Left lung (tissue), 10 donors: Measurements from ENCODE around the gene MRPL33. TPM values are rescaled to one million over a fixed set of nuclear protein-coding genes. Genes with fewer than 3 reads are reported as not detected.

ENCODE experiments used
- ATAC-seq: fragments of 200-7000 bp; cut with Tn5 transposase; one replicate; pipeline ENCODE4 v1.9.1; 2020; ENCODE audit warnings: moderate library complexity
- DNase-seq, 4 donors: peaks; one replicate each; pipeline ENCODE4 v3.0.0-alpha.2; 2013 to 2020
- H3K27ac ChIP-seq, 2 donors: fragments of 200-600 bp; sonication (generic) in 1 of 2; one replicate each; pipeline versions ENCODE4 v1.5.0 to v1.8.0; 2020 to 2021
- H3K27me3 ChIP-seq, 2 donors: fragments of 200-600 bp; sonication (generic) in 1 of 2; one replicate each; pipeline versions ENCODE4 v1.5.0 to v1.8.0; 2020 to 2021
- H3K36me3 ChIP-seq, 2 donors: fragments of 200-600 bp; sonication (generic) in 1 of 2; one replicate each; pipeline versions ENCODE4 v1.5.0 to v1.8.0; 2020 to 2021
- H3K4me1 ChIP-seq, 2 donors: fragments of 200-600 bp; one replicate each; pipeline ENCODE4 v1.8.0; 2021
- H3K4me3 ChIP-seq, 2 donors: fragments of 200-600 bp; sonication (generic) in 1 of 2; one replicate each; pipeline versions ENCODE4 v1.5.0 to v1.8.0; 2020 to 2021; ENCODE audit warnings: mild to moderate bottlenecking in 1 of 2
- H3K9me3 ChIP-seq, 2 donors: fragments of 200-600 bp; sonication (generic) in 1 of 2; one replicate each; pipeline versions ENCODE4 v1.5.0 to v1.8.0; 2020 to 2021
- intact Hi-C, 2 donors: fragments of 100-400 bp; cut with DNase I; formaldehyde crosslinking; loops; one replicate each; pipeline versions ENCODE4 v1.11.2 to v1.14.2; 2022
- polyA plus RNA-seq, 6 donors: library from polyadenylated mRNA; unstranded; fragments of 120-200 nt; gene quantifications; one replicate each; pipeline ENCODE4 v1.2.1, GENCODE V29; 2013; ENCODE audit not compliant: insufficient read length in 6 of 6
- total RNA-seq, 2 donors: library from RNA; stranded (reverse); fragmentation: NEBNext Ultra II Directional; extraction: Animal tissue kit (Norgen Biotek cat#: 25700); gene quantifications; one replicate each; pipeline ENCODE4 v1.2.1, GENCODE V29; 2021
- TF ChIP-seq, protein P1 (sequence below), 2 donors: fragments of 200-600 bp; sonication (generic) in 1 of 2; IDR thresholded peaks; one replicate each; pipeline versions ENCODE4 v1.5.0 to v1.8.0; 2021; ENCODE audit warnings: antibody characterized with exemption in 2 of 2
- donor health status: DM: no; HTN: yes; CAD: no.
- donor health status: DM: no; HTN: no; CAD: no.

Gene MRPL33
- total and polyA plus RNA-seq, 8 donors, result 75.2 to 113 (median 101) TPM

- H3K9me3 ChIP-seq, result no peaks in the 10 kb centered on the region
- intact Hi-C loops, result no loop called here
- DNase-seq (no peak), ATAC-seq (peak; percentile 2)
- H3K4me3 ChIP-seq, result peak overlapping the region; percentile 36 to 37
- H3K27me3 ChIP-seq, result no peaks in the 10 kb centered on the region
- TF ChIP-seq, protein P1, sequence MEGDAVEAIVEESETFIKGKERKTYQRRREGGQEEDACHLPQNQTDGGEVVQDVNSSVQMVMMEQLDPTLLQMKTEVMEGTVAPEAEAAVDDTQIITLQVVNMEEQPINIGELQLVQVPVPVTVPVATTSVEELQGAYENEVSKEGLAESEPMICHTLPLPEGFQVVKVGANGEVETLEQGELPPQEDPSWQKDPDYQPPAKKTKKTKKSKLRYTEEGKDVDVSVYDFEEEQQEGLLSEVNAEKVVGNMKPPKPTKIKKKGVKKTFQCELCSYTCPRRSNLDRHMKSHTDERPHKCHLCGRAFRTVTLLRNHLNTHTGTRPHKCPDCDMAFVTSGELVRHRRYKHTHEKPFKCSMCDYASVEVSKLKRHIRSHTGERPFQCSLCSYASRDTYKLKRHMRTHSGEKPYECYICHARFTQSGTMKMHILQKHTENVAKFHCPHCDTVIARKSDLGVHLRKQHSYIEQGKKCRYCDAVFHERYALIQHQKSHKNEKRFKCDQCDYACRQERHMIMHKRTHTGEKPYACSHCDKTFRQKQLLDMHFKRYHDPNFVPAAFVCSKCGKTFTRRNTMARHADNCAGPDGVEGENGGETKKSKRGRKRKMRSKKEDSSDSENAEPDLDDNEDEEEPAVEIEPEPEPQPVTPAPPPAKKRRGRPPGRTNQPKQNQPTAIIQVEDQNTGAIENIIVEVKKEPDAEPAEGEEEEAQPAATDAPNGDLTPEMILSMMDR (IDR thresholded peaks at IDR 0.05), result no peak
- peak overlapping the region; percentile 82 to 86 for H3K27ac ChIP-seq
- peaks cover 10 to 36% of the 10 kb centered on the region in 2 donors for H3K4me1 ChIP-seq
- no peaks in the 10 kb centered on the region for H3K36me3 ChIP-seq
Measured at GRCh38 chr2:27736031-27736889, 35.3 kb upstream of the MRPL33 start.

- ATAC-seq (no peak), DNase-seq (no peak)
- H3K36me3 ChIP-seq, result no peaks in the 10 kb centered on the region
- peak overlapping the region; percentile 82 to 86 for H3K27ac ChIP-seq
- no peaks in the 10 kb centered on the region for H3K27me3 ChIP-seq
- TF ChIP-seq, protein P1 (IDR thresholded peaks at IDR 0.05), result no peak
- intact Hi-C loops, result no loop called here
- no peaks in the 10 kb centered on the region for H3K9me3 ChIP-seq
- peaks cover 10 to 36% of the 10 kb centered on the region in 2 donors for H3K4me1 ChIP-seq
- H3K4me3 ChIP-seq, result no peak overlapping the region
Measured at GRCh38 chr2:27736890-27737204, 34.7 kb upstream of the MRPL33 start.

DNA sequence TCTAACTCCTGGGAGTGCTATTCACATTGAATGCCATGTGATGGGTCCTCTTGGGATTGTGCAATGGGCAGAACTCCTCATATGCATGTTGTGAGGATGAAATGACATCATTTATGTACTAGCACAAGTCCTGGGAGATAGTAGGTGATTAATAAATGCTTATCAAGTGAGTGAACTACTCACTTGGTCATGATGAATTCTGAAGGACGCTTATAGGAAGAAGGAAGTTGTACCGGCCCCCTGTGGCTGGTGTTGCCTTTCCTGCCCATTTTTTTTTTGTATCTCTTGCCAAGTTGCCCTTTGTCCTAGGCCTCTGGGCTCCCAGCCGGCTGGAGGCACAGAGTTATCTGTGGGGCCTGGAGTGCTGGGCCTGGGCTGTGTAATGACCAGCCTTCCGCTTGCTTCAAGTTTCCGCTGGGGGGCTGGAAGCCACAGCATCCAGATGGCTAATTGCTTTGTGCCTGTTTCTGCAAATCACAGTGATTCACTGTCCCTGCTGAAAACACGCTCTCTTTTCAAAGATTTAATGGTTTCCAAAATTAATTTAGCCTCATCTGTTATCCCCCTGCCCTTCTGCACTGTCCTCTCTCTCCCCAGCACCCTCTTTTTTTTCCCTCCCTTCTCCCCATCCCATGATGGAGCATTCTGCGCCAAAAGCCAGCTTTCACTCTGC lies 33.7 kb upstream of the MRPL33 start:
- Histone ChIP-seq H3K4me1 (peaks cover 10 to 36% of the 10 kb centered on the region in 2 donors), H3K36me3 (no peaks in the 10 kb centered on the region), H3K27ac (peak overlapping the region; percentile 50 to 82), H3K4me3 (no peak overlapping the region), H3K27me3 (no peaks in the 10 kb centered on the region), H3K9me3 (no peaks in the 10 kb centered on the region)
- intact Hi-C loops, result no loop called here
- TF ChIP-seq, protein P1 (IDR thresholded peaks at IDR 0.05), result peak in 1 of 2 donors; percentile 18
- DNase-seq (no peak), ATAC-seq (peak; percentile 25)

DNA sequence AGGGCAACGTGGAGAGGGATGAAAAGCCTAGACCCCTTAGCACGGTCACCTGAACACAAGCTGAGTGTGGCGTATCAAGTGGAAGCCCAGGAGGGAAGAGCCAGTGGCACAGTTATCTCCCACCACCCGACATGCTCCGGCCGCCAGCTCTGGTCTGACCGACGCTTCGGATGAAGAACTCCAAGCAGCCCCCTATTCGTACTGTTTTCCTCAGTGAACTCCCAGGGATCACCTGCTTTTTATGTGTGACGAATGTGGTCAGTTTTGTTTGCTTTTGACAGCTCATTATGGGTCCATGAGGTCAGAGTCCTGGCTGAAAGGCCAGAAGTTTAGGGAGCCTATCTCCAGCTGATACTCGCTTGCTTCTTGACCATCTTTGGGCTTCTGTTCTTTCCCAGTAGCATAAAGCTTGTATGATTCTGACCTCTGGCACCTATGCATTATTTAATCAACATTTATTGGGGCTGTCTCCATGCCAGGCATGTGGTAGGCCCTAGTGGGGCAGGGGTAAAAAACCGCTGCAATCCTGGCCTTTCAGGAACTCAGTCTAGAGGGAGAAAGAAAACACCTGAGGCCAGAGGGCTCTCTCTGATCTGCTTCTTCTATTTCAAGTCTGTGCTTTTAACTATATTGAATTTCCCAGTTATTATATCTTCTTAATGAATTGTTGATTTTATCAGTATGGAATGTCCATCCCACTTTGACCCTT lies 33.0 kb upstream of the MRPL33 start:
- Histone ChIP-seq H3K27ac (peak overlapping the region; percentile 50 to 82), H3K4me1 (peaks cover 10 to 36% of the 10 kb centered on the region in 2 donors), H3K9me3 (no peaks in the 10 kb centered on the region), H3K4me3 (no peak overlapping the region), H3K36me3 (no peaks in the 10 kb centered on the region), H3K27me3 (no peaks in the 10 kb centered on the region)
- no peak for ATAC-seq
- intact Hi-C loops, result no loop called here
- TF ChIP-seq, protein P1 (IDR thresholded peaks at IDR 0.05), result no peak
- DNase-seq, result no peak

DNA sequence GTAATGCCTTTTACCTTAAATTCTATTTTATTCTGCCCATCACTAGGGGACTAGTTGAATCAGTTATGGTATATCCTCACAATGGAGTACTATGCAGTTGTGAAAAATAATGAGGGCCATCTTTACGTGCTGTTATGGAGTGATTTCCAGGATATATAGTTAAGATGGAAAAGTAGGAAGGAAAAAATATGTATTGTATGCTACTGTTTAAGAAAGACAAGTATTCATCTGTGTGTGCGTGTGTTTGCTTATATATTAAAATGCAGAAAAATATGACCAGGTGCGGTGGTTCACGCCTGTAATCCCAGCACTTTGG lies 32.5 kb upstream of the MRPL33 start:
- TF ChIP-seq, protein P1 (IDR thresholded peaks at IDR 0.05), result no peak
- peak overlapping the region in 1 of 2 donors; percentile 82 for H3K27ac ChIP-seq

More for the DNA sequence above, 32.5 kb upstream of the MRPL33 start:
- Histone ChIP-seq H3K9me3 (no peaks in the 10 kb centered on the region), H3K27me3 (no peaks in the 10 kb centered on the region), H3K4me1 (peaks cover 10 to 36% of the 10 kb centered on the region in 2 donors), H3K36me3 (no peaks in the 10 kb centered on the region), H3K4me3 (no peak overlapping the region)
- intact Hi-C loops, result no loop called here
- DNase-seq (no peak), ATAC-seq (no peak)
